Adipose tissue (tissue), 3 donors: ENCODE measurements around the gene CDH4. TPM values are rescaled to one million over a fixed set of nuclear protein-coding genes. Genes with fewer than 3 reads are reported as not detected.

Source experiments
- H3K27ac ChIP-seq: one replicate; pipeline ENCODE4 v1.5.1; 2013; ENCODE audit warnings: low read depth, low read length
- WGBS, 3 donors: extraction: QIAGEN DNeasy Blood & Tissue Kit; methylation state at CpG; one replicate each; pipeline ENCODE4 v1.1.7; 2013; 5-methylcytosine and 5-hydroxymethylcytosine counted together
- polyA plus RNA-seq, 3 donors: library from polyadenylated mRNA; stranded (reverse); fragments of 200-250 nt; gene quantifications; one replicate each; pipeline ENCODE4 v1.2.3, GENCODE V29; 2013
- donor health status: healthy with polysubstance abuse.
- donor health status: Bipolar disorder and iron deficiency.
- donor health status: healthy.

CDH4 gene
- polyA plus RNA-seq, 3 donors, result 0.04 to 0.11 (median 0.05) TPM

- WGBS, 3 donors, result 59 to 73% (median 68%) methylated on average over 8 of the region's 8 CpGs
- H3K27ac ChIP-seq, result no peak overlapping the region
Measured at GRCh38 chr20:61535956-61536355, 283.9 kb downstream of the CDH4 start.

GRCh38 chr20:61536671-61537070, 284.6 kb downstream of the CDH4 start:
- 79 to 86% (median 80%) methylated on average over 9 of the region's 9 CpGs for WGBS, 3 donors
- H3K27ac ChIP-seq, result no peak overlapping the region

GRCh38 chr20:61537239-61538182, 285.4 kb downstream of the CDH4 start:
- no peak overlapping the region for H3K27ac ChIP-seq
- WGBS, 3 donors, result 76 to 83% (median 79%) methylated on average over 25 of the region's 25 CpGs

- WGBS, 3 donors, result 64 to 75% (median 73%) methylated on average over 14 of the region's 14 CpGs
- no peak overlapping the region for H3K27ac ChIP-seq
Measured at GRCh38 chr20:61538183-61538942, 286.3 kb downstream of the CDH4 start.

- H3K27ac ChIP-seq, result no peak overlapping the region
- WGBS, 3 donors, result 83 to 91% (median 88%) methylated on average over 8 of the region's 8 CpGs
Measured at GRCh38 chr20:61538943-61539265, 286.8 kb downstream of the CDH4 start.

GRCh38 chr20:61539706-61540360, 287.8 kb downstream of the CDH4 start:
- WGBS, 3 donors, result 84 to 90% (median 88%) methylated on average over 19 of the region's 19 CpGs
- H3K27ac ChIP-seq, result no peak overlapping the region

GRCh38 chr20:61541537-61541936, 289.5 kb downstream of the CDH4 start:
- H3K27ac ChIP-seq, result no peak overlapping the region
- 80 to 90% (median 89%) methylated on average over 7 of the region's 7 CpGs for WGBS, 3 donors

- WGBS, 3 donors, result 54 to 81% (median 76%) methylated on average over 6 to 8 of the region's 8 CpGs
- H3K27ac ChIP-seq, result no peak overlapping the region
Measured at GRCh38 chr20:61543086-61543485, 291.0 kb downstream of the CDH4 start.

GRCh38 chr20:61543931-61544745, 292.1 kb downstream of the CDH4 start:
- 81 to 87% (median 85%) methylated on average over 34 of the region's 34 CpGs for WGBS, 3 donors
- no peak overlapping the region for H3K27ac ChIP-seq

GRCh38 chr20:61544910-61545889, 293.1 kb downstream of the CDH4 start:
- H3K27ac ChIP-seq, result no peak overlapping the region
- 77 to 85% (median 82%) methylated on average over 35 of the region's 35 CpGs for whole genome bisulfite sequencing, 3 donors

- WGBS, 3 donors, result 84 to 90% (median 88%) methylated on average over 12 of the region's 12 CpGs
- no peak overlapping the region for H3K27ac ChIP-seq
Measured at GRCh38 chr20:61546641-61547040, 294.6 kb downstream of the CDH4 start.

GRCh38 chr20:61548069-61548468, 296.0 kb downstream of the CDH4 start:
- H3K27ac ChIP-seq, result no peak overlapping the region
- WGBS, 3 donors, result 68 to 78% (median 71%) methylated on average over 4 of the region's 4 CpGs

- WGBS, 3 donors, result 86 to 91% (median 89%) methylated on average over 2 of the region's 2 CpGs
- no peak overlapping the region for H3K27ac ChIP-seq
Measured at GRCh38 chr20:61549865-61550264, 297.8 kb downstream of the CDH4 start.

GRCh38 chr20:61551401-61551800, 299.3 kb downstream of the CDH4 start:
- no peak overlapping the region for H3K27ac ChIP-seq
- 83 to 84% (median 84%) methylated on average over 2 of the region's 2 CpGs for WGBS, 3 donors

GRCh38 chr20:61554617-61555016, 302.6 kb downstream of the CDH4 start:
- no peak overlapping the region for H3K27ac ChIP-seq
- WGBS, 3 donors, result 72 to 93% (median 75%) methylated on average over 10 of the region's 10 CpGs

- no peak overlapping the region for H3K27ac ChIP-seq
- WGBS, 3 donors, result 70 to 77% (median 72%) methylated on average over 6 of the region's 6 CpGs
Measured at GRCh38 chr20:61555566-61555965, 303.5 kb downstream of the CDH4 start.

- H3K27ac ChIP-seq, result no peak overlapping the region
Measured at GRCh38 chr20:61556111-61556510, 304.1 kb downstream of the CDH4 start.

More at GRCh38 chr20:61556111-61556510, 304.1 kb downstream of the CDH4 start:
- 66 to 88% (median 84%) methylated on average over 3 of the region's 3 CpGs for WGBS, 3 donors
